ENCODE results near the gene DDR2.
"Not testable (repeated sequence)": the region's sequence is repeated elsewhere in the genome, so short reads cannot be mapped to it uniquely, and the experiment has no call there.

DDR2 gene

GRCh38 chr1:162596514-162597170 lies 35.6 kb upstream of the DDR2 start:
- Histone ChIP-seq H3K36me3 (peaks cover 40% of the 10 kb centered on the region), H3K9me3 (no peaks in the 10 kb centered on the region), H3K4me3 (ENCODE audit: low read depth in 1 of 2, low read length in 1 of 2) (no peak overlapping the region), H3K4me1 (ENCODE audit: control insufficient read depth in 1 of 2, insufficient read depth in 1 of 2, low read depth in 1 of 2, low read length in 1 of 2) (no peaks in the 10 kb centered on the region), H3K27me3 (no peaks in the 10 kb centered on the region), H3K27ac (no peak overlapping the region)
- TF ChIP-seq, protein P1, sequence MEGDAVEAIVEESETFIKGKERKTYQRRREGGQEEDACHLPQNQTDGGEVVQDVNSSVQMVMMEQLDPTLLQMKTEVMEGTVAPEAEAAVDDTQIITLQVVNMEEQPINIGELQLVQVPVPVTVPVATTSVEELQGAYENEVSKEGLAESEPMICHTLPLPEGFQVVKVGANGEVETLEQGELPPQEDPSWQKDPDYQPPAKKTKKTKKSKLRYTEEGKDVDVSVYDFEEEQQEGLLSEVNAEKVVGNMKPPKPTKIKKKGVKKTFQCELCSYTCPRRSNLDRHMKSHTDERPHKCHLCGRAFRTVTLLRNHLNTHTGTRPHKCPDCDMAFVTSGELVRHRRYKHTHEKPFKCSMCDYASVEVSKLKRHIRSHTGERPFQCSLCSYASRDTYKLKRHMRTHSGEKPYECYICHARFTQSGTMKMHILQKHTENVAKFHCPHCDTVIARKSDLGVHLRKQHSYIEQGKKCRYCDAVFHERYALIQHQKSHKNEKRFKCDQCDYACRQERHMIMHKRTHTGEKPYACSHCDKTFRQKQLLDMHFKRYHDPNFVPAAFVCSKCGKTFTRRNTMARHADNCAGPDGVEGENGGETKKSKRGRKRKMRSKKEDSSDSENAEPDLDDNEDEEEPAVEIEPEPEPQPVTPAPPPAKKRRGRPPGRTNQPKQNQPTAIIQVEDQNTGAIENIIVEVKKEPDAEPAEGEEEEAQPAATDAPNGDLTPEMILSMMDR (IDR thresholded peaks at IDR 0.05): no peak

DNA sequence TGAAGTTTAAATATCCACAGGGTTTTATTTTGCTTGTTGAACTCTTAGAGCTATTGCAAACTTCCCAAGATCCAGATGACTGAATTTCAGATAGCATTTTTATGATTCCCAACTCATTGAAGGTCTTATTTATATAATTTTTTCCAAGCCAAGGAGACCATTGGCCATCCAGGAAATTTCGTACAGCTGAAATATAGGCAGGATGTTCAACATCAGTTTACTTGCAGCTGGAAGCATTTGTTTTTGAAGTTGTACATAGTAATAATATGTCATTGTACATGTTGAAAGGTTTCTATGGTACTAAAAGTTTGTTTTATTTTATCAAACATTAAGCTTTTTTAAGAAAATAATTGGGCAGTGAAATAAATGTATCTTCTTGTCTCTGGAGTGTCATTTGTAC lies 32.8 kb upstream of the DDR2 start:
- Histone ChIP-seq H3K4me1 (ENCODE audit: control insufficient read depth in 1 of 2, insufficient read depth in 1 of 2, low read depth in 1 of 2, low read length in 1 of 2) (no peaks in the 10 kb centered on the region), H3K27me3 (no peaks in the 10 kb centered on the region), H3K36me3 (peaks cover 23% of the 10 kb centered on the region), H3K9me3 (no peaks in the 10 kb centered on the region), H3K27ac (no peak overlapping the region), H3K4me3 (ENCODE audit: low read depth in 1 of 2, low read length in 1 of 2) (no peak overlapping the region)
- TF ChIP-seq, protein P1 (IDR thresholded peaks at IDR 0.05): no peak

DNA sequence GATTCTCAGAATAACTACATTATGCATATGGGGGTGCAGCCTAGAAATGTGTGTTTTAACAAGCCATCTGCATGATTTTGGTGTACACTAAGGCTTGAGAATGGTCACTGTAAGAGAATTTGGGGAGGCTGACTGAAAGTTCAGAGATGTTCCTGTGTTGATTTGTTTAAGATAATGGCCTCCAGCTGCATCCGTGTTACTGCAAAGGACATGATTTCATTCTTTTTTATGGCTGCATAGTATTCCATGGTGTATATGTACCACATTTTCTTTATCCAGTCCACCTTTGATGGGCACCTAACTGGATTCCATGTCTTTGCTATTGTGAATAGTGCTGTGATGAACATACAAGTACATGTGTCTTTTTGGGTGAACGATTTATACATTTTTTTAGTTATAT lies 29.1 kb upstream of the DDR2 start:
- H3K4me1 ChIP-seq (ENCODE audit: control insufficient read depth in 1 of 2, insufficient read depth in 1 of 2, low read depth in 1 of 2, low read length in 1 of 2); H3K27me3 ChIP-seq: not testable (repeated sequence)
- H3K36me3 ChIP-seq: peaks cover 12% of the 10 kb centered on the region

GRCh38 chr1:162605225-162605927 lies 26.9 kb upstream of the DDR2 start:
- Histone ChIP-seq H3K27me3 (no peaks in the 10 kb centered on the region), H3K9me3 (no peaks in the 10 kb centered on the region), H3K4me3 (ENCODE audit: low read depth in 1 of 2, low read length in 1 of 2) (no peak overlapping the region), H3K4me1 (ENCODE audit: control insufficient read depth in 1 of 2, insufficient read depth in 1 of 2, low read depth in 1 of 2, low read length in 1 of 2) (no peaks in the 10 kb centered on the region), H3K27ac (no peak overlapping the region), H3K36me3 (peaks cover 5% of the 10 kb centered on the region)
- TF ChIP-seq, protein P1 (IDR thresholded peaks at IDR 0.05): no peak

More for the DNA sequence above, 29.1 kb upstream of the DDR2 start:
- H3K27ac ChIP-seq; H3K9me3 ChIP-seq; H3K4me3 ChIP-seq (ENCODE audit: low read depth in 1 of 2, low read length in 1 of 2): not testable (repeated sequence)

GRCh38 chr1:162609306-162609705 lies 23.0 kb upstream of the DDR2 start:
- Histone ChIP-seq H3K36me3 (no peaks in the 10 kb centered on the region), H3K9me3 (no peaks in the 10 kb centered on the region), H3K27ac (no peak overlapping the region), H3K4me1 (ENCODE audit: control insufficient read depth in 1 of 2, insufficient read depth in 1 of 2, low read depth in 1 of 2, low read length in 1 of 2) (peaks cover 0 to 7% of the 10 kb centered on the region in 2 experiments), H3K27me3 (no peaks in the 10 kb centered on the region), H3K4me3 (ENCODE audit: low read depth in 1 of 2, low read length in 1 of 2) (no peak overlapping the region)
- TF ChIP-seq, protein P1 (IDR thresholded peaks at IDR 0.05): no peak

Measured in neutrophil (primary cell).